Nephron (organoid): ENCODE data around the gene ARHGAP19.
"Not testable (repeated sequence)": the region's sequence is repeated elsewhere in the genome, so short reads cannot be mapped to it uniquely, and the experiment has no call there.

Experiments
- H3K27ac Mint-ChIP-seq, 3 experiments: 2 replicates each; pipeline ENCODE4 v1.8.0; 2020; ENCODE audit warnings: mixed read lengths in 3 of 3, mild to moderate bottlenecking in 2 of 3, moderate library complexity in 1 of 3
- H3K27me3 Mint-ChIP-seq: 2 replicates; pipeline ENCODE4 v1.8.0; 2021; ENCODE audit warnings: low read depth, mild to moderate bottlenecking, moderate library complexity, mixed read lengths
- H3K36me3 Mint-ChIP-seq: 2 replicates; pipeline ENCODE4 v1.8.0; 2020; ENCODE audit warnings: low read depth, mixed read lengths
- H3K4me1 Mint-ChIP-seq: 2 replicates; pipeline ENCODE4 v1.8.0; 2020; ENCODE audit warnings: mixed read lengths
- H3K4me3 Mint-ChIP-seq, 3 experiments: 2 replicates each; pipeline ENCODE4 v1.8.0; 2020; ENCODE audit warnings: mild to moderate bottlenecking in 3 of 3, mixed read lengths in 3 of 3, moderate library complexity in 2 of 3
- H3K9me3 Mint-ChIP-seq: 2 replicates; pipeline ENCODE4 v1.8.0; 2020; ENCODE audit warnings: mixed read lengths
- CTCF ChIP-seq, 3 experiments: fragments of 200-600 bp; sonication (generic); IDR thresholded peaks; one replicate each; pipeline ENCODE4 v1.5.0; 2021; ENCODE audit warnings: antibody characterized with exemption in 3 of 3; ENCODE audit not compliant: unreplicated experiment in 3 of 3

ARHGAP19 gene

GRCh38 chr10:97270523-97271154 lies 21.8 kb downstream of the ARHGAP19 start:
- Mint-ChIP-seq H3K4me3 (no peak overlapping the region), H3K36me3 (peaks cover 27% of the 10 kb centered on the region), H3K27me3 (no peaks in the 10 kb centered on the region), H3K9me3 (peaks cover 7% of the 10 kb centered on the region), H3K4me1 (peaks cover 4% of the 10 kb centered on the region), H3K27ac (peak overlapping the region in 1 of 3 experiments; percentile 74)
- no peak for TF ChIP-seq CTCF (IDR thresholded peaks at IDR 0.05; ENCODE audit: unreplicated experiment in 3 of 3)

- Mint-ChIP-seq H3K9me3 (peaks cover 7% of the 10 kb centered on the region), H3K4me1 (no peaks in the 10 kb centered on the region), H3K27ac (no peak overlapping the region), H3K27me3 (no peaks in the 10 kb centered on the region), H3K4me3 (no peak overlapping the region), H3K36me3 (peaks cover 38% of the 10 kb centered on the region)
- TF ChIP-seq CTCF (IDR thresholded peaks at IDR 0.05; ENCODE audit: unreplicated experiment in 3 of 3), result no peak
Measured at GRCh38 chr10:97267671-97268070, 24.8 kb downstream of the ARHGAP19 start.

GRCh38 chr10:97265095-97265494 lies 27.3 kb downstream of the ARHGAP19 start:
- not testable (repeated sequence) for H3K27ac Mint-ChIP-seq, H3K4me1 Mint-ChIP-seq, H3K27me3 Mint-ChIP-seq, H3K4me3 Mint-ChIP-seq, H3K9me3 Mint-ChIP-seq
- H3K36me3 Mint-ChIP-seq, result peaks cover 26% of the 10 kb centered on the region

- Mint-ChIP-seq H3K27ac (no peak overlapping the region), H3K4me3 (no peak overlapping the region), H3K4me1 (no peaks in the 10 kb centered on the region), H3K36me3 (peaks cover 30% of the 10 kb centered on the region), H3K9me3 (no peaks in the 10 kb centered on the region), H3K27me3 (no peaks in the 10 kb centered on the region)
- no peak for TF ChIP-seq CTCF (IDR thresholded peaks at IDR 0.05; ENCODE audit: unreplicated experiment in 3 of 3)
Measured at GRCh38 chr10:97263971-97264370, 28.5 kb downstream of the ARHGAP19 start.

- no peaks in the 10 kb centered on the region for H3K27me3 Mint-ChIP-seq
- no peaks in the 10 kb centered on the region for H3K4me1 Mint-ChIP-seq
- H3K27ac Mint-ChIP-seq, result no peak overlapping the region
- TF ChIP-seq CTCF (IDR thresholded peaks at IDR 0.05; ENCODE audit: unreplicated experiment in 3 of 3), result no peak
- H3K4me3 Mint-ChIP-seq, result no peak overlapping the region
- peaks cover 33% of the 10 kb centered on the region for H3K36me3 Mint-ChIP-seq
- no peaks in the 10 kb centered on the region for H3K9me3 Mint-ChIP-seq
Measured at GRCh38 chr10:97261656-97262055, 30.8 kb downstream of the ARHGAP19 start.

GRCh38 chr10:97261183-97261582 lies 31.3 kb downstream of the ARHGAP19 start:
- Mint-ChIP-seq H3K27ac (no peak overlapping the region), H3K9me3 (no peaks in the 10 kb centered on the region)
- TF ChIP-seq CTCF (IDR thresholded peaks at IDR 0.05; ENCODE audit: unreplicated experiment in 3 of 3), result no peak

More at GRCh38 chr10:97261183-97261582, 31.3 kb downstream of the ARHGAP19 start:
- Mint-ChIP-seq H3K27me3 (no peaks in the 10 kb centered on the region), H3K36me3 (peaks cover 31% of the 10 kb centered on the region), H3K4me1 (no peaks in the 10 kb centered on the region), H3K4me3 (no peak overlapping the region)
